HUDEP-2 (cell line): ENCODE data around the gene CLCN7.

Source experiments
- DNase-seq, 76 experiments: peaks; one replicate each; lab custom pipeline; 2025; ENCODE audit not compliant: unreplicated experiment in 76 of 76; lab: John Stamatoyannopoulos, UW

CLCN7 gene

GRCh38 chr16:1502092-1503004, 27.5 kb upstream of the CLCN7 start:
- no peak for DNase-seq

- DNase-seq, result no peak
Observed at GRCh38 chr16:1501630-1502029, 26.8 kb upstream of the CLCN7 start.

GRCh38 chr16:1500465-1501150, 25.8 kb upstream of the CLCN7 start:
- no peak for DNase-seq

- no peak for DNase-seq
Observed at GRCh38 chr16:1499756-1500464, 25.1 kb upstream of the CLCN7 start.

- DNase-seq, result no peak
Observed at GRCh38 chr16:1498899-1499676, 24.3 kb upstream of the CLCN7 start.

- DNase-seq, result no peak
Observed at GRCh38 chr16:1497014-1497598, 22.3 kb upstream of the CLCN7 start.

- DNase-seq, result no peak
Observed at GRCh38 chr16:1496464-1496863, 21.6 kb upstream of the CLCN7 start.

- no peak for DNase-seq
Observed at GRCh38 chr16:1495889-1496262, 21.0 kb upstream of the CLCN7 start.

- DNase-seq, result no peak
Observed at GRCh38 chr16:1495211-1495888, 20.5 kb upstream of the CLCN7 start.

GRCh38 chr16:1494711-1495110, 19.9 kb upstream of the CLCN7 start:
- DNase-seq, result no peak

- peak in 5 of 76 experiments; percentile 5 to 34 (median 23) for DNase-seq
Observed at GRCh38 chr16:1494129-1494640, 19.4 kb upstream of the CLCN7 start.

- DNase-seq, result no peak
Observed at GRCh38 chr16:1493746-1494094, 18.9 kb upstream of the CLCN7 start.

GRCh38 chr16:1492923-1493745, 18.3 kb upstream of the CLCN7 start, which contains the start of gene TELO2:
Gene TELO2, plus strand, starts transcription at chr16:1493360. Its CDS starts 922 bp downstream, at chr16:1494282.
- peak in 73 of 76 experiments; percentile 17 to 90 (median 74) for DNase-seq

GRCh38 chr16:1492082-1492922, 17.5 kb upstream of the CLCN7 start:
- DNase-seq, result no peak

- no peak for DNase-seq
Observed at GRCh38 chr16:1491327-1491726, 16.5 kb upstream of the CLCN7 start.

GRCh38 chr16:1489077-1489476, 14.2 kb upstream of the CLCN7 start:
- no peak for DNase-seq

- no peak for DNase-seq
Observed at GRCh38 chr16:1488619-1489018, 13.8 kb upstream of the CLCN7 start, which contains the start of gene PTX4. Gene PTX4, minus strand, starts transcription at chr16:1488944. Its CDS starts 35 bp downstream, at chr16:1488909.
